Measurements from ENCODE around the gene GJD4.

DNA sequence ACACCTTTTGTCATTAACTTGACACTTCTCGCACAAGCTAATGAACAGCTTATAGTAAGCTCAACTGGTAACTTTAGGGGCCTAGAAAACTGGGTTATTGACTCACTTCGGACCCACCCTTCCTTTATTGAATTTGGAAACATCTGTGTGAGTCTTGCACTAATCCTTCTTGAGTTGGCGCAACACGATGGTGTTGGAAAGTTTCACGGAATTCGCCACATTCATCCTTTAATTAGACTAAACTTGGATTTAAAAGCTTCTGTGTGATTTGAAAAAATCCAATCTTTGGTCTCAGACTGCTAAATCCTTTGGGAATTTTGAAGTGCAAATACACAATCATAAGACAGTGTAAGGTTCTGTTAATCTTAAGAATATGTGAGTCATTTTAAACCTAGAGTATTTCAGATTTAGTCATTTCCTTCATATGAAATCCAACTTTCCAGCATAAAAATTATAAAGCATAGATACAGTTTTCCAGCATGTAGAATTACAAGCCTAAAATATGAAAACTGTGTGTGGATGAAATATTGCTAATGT, 21.9 kb downstream of the GJD4 start:
- TF ChIP-seq, protein P1, sequence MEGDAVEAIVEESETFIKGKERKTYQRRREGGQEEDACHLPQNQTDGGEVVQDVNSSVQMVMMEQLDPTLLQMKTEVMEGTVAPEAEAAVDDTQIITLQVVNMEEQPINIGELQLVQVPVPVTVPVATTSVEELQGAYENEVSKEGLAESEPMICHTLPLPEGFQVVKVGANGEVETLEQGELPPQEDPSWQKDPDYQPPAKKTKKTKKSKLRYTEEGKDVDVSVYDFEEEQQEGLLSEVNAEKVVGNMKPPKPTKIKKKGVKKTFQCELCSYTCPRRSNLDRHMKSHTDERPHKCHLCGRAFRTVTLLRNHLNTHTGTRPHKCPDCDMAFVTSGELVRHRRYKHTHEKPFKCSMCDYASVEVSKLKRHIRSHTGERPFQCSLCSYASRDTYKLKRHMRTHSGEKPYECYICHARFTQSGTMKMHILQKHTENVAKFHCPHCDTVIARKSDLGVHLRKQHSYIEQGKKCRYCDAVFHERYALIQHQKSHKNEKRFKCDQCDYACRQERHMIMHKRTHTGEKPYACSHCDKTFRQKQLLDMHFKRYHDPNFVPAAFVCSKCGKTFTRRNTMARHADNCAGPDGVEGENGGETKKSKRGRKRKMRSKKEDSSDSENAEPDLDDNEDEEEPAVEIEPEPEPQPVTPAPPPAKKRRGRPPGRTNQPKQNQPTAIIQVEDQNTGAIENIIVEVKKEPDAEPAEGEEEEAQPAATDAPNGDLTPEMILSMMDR (IDR thresholded peaks at IDR 0.05), result no peak
- TF ChIP-seq EZH2 (IDR thresholded peaks at IDR 0.05; ENCODE audit: borderline replicate concordance, insufficient read depth, low read depth, low read length, poor library complexity, severe bottlenecking), result no peak
